PC-3 (cell line): Measurements from ENCODE around the gene HYDIN.

Experiments
- CTCF ChIP-seq: fragments of 300-600 bp; sonication (generic); conservative IDR thresholded peaks from 2 replicates; pipeline ENCODE4 v1.5.1; 2017; ENCODE audit warnings: antibody characterized with exemption, low read depth, mild to moderate bottlenecking, low read length
- EZH2 ChIP-seq: fragments of 300-600 bp; sonication (generic); IDR thresholded peaks from one replicate; pipeline ENCODE4 v1.6.1; 2017; ENCODE audit warnings: antibody characterized with exemption, mild to moderate bottlenecking, low read length; ENCODE audit not compliant: unreplicated experiment

- TF ChIP-seq CTCF = no peak
- TF ChIP-seq EZH2 = no peak
These were observed 434.2 kb downstream of the HYDIN start for GRCh38 chr16:70796301-70796700.
